Neutrophil (primary cell): ENCODE measurements around the gene GIPC2.

Experiments
- H3K27ac ChIP-seq: fragments of 200-600 bp; sonication (generic); 2 replicates; pipeline ENCODE4 v1.5.1; 2016; ENCODE audit warnings: mild to moderate bottlenecking, moderate library complexity
- H3K27me3 ChIP-seq: fragments of 200-600 bp; sonication (generic); 2 replicates; pipeline ENCODE4 v1.6.0; 2016; ENCODE audit warnings: mild to moderate bottlenecking
- H3K36me3 ChIP-seq: fragments of 200-600 bp; sonication (generic); 2 replicates; pipeline ENCODE4 v1.5.1; 2017
- H3K4me1 ChIP-seq, 2 experiments: fragments of 200-600 bp in 1 of 2; sonication (generic) in 1 of 2; 1 replicate in 1 of 2; 2 replicates in 1 of 2; pipeline versions ENCODE4 v1.5.1 to v1.6.1; 2013 to 2016; ENCODE audit warnings: low read depth in 1 of 2, low read length in 1 of 2, mild to moderate bottlenecking in 1 of 2, moderate library complexity in 1 of 2; ENCODE audit not compliant: control insufficient read depth in 1 of 2, insufficient read depth in 1 of 2
- H3K4me3 ChIP-seq, 2 experiments: fragments of 200-600 bp in 1 of 2; sonication (generic) in 1 of 2; 1 replicate in 1 of 2; 2 replicates in 1 of 2; pipeline ENCODE4 v1.5.1; 2013 to 2016; ENCODE audit warnings: low read depth in 1 of 2, low read length in 1 of 2, mild to moderate bottlenecking in 1 of 2, moderate library complexity in 1 of 2
- H3K9me3 ChIP-seq: fragments of 200-600 bp; sonication (generic); 2 replicates; pipeline ENCODE4 v1.5.1; 2016
- CTCF ChIP-seq: fragments of 200-600 bp; sonication (generic); IDR thresholded peaks from 2 replicates; pipeline ENCODE4 v1.5.1; 2016; ENCODE audit warnings: antibody characterized with exemption

Gene GIPC2

GRCh38 chr1:78088015-78088414, 42.2 kb downstream of the GIPC2 start:
- Histone ChIP-seq H3K9me3 (peaks cover 8% of the 10 kb centered on the region), H3K27me3 (no peaks in the 10 kb centered on the region), H3K4me1 (no peaks in the 10 kb centered on the region), H3K36me3 (no peaks in the 10 kb centered on the region), H3K4me3 (no peak overlapping the region), H3K27ac (no peak overlapping the region)
- no peak for TF ChIP-seq CTCF

GRCh38 chr1:78088486-78088885, 42.7 kb downstream of the GIPC2 start:
- TF ChIP-seq CTCF = no peak
- Histone ChIP-seq H3K27me3 (no peaks in the 10 kb centered on the region), H3K27ac (no peak overlapping the region), H3K4me3 (no peak overlapping the region), H3K36me3 (no peaks in the 10 kb centered on the region), H3K9me3 (peaks cover 8% of the 10 kb centered on the region), H3K4me1 (no peaks in the 10 kb centered on the region)

- no peak for TF ChIP-seq CTCF
- Histone ChIP-seq H3K9me3 (peaks cover 8% of the 10 kb centered on the region), H3K27ac (no peak overlapping the region), H3K27me3 (no peaks in the 10 kb centered on the region), H3K4me1 (no peaks in the 10 kb centered on the region), H3K4me3 (no peak overlapping the region), H3K36me3 (no peaks in the 10 kb centered on the region)
Measured at GRCh38 chr1:78089010-78089409, 43.2 kb downstream of the GIPC2 start.

- Histone ChIP-seq H3K27ac (no peak overlapping the region), H3K36me3 (no peaks in the 10 kb centered on the region), H3K9me3 (peaks cover 8% of the 10 kb centered on the region), H3K4me3 (no peak overlapping the region), H3K27me3 (no peaks in the 10 kb centered on the region), H3K4me1 (no peaks in the 10 kb centered on the region)
- no peak for TF ChIP-seq CTCF
Measured at GRCh38 chr1:78090472-78091133, 44.8 kb downstream of the GIPC2 start.

GRCh38 chr1:78091215-78091813, 45.5 kb downstream of the GIPC2 start:
- TF ChIP-seq CTCF = no peak
- Histone ChIP-seq H3K4me1 (no peaks in the 10 kb centered on the region), H3K36me3 (no peaks in the 10 kb centered on the region), H3K9me3 (peaks cover 6% of the 10 kb centered on the region), H3K27me3 (no peaks in the 10 kb centered on the region), H3K4me3 (no peak overlapping the region), H3K27ac (no peak overlapping the region)
